ENCODE data around the gene NR6A1. TPM values are rescaled to one million over a fixed set of nuclear protein-coding genes. Genes with fewer than 3 reads are reported as not detected.

Gene NR6A1
- total and polyA plus RNA-seq, 2 of the 8 experiments (the other 6 are each of a cell fraction or from before 2014, with no cell fraction given): 93.2 to 237 TPM

DNA sequence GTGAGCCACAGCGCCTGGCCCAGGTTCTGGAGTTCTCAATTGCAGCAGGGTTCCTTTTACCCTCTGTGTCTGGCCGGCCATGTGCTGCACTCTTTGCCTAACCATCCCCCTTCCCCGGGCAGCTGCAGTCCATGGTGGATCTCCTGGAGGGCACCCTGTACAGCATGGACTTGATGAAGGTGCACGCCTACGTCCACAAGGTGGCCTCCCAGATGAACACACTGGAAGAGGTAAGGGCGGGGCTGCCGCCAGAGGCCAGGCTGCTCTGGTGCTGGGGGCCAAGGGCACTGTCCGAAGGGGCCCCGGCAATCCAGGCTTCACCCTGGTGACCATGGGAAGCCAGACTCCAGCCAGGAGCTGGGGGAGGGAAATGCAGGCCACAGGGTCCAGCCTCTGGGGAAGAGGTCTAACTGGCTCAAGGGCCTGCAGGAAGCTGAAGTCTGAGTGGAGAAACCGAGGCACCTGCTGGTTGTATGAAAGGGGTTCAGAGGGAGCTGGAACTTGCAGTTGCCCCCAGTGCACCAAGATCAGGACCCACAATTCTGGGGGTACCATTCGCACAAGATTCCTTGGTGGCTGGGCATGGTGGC lies 23.9 kb upstream of the NR6A1 start:
- Histone ChIP-seq H4K91ac (replicated peaks; ENCODE audit: insufficient read length, low read length) (no peak overlapping the region), H3K4me3 (ENCODE audit: extremely low read depth in 1 of 4, insufficient read depth in 2 of 4, low read depth in 3 of 4, low read length in 4 of 4) (no peak overlapping the region), H3K79me1 (ENCODE audit: low read depth, low read length) (no peaks in the 10 kb centered on the region), H2BK12ac (ENCODE audit: low read depth, low read length) (no peak overlapping the region), H3K23me2 (ENCODE audit: low read depth, low read length) (no peaks in the 10 kb centered on the region), H4K20me1 (replicated peaks in 1 of 2; ENCODE audit: control insufficient read depth in 1 of 2, insufficient read depth in 2 of 2, low read length in 2 of 2) (no peaks in the 10 kb centered on the region), H4K8ac (ENCODE audit: extremely low read depth, insufficient read depth, low read length) (no peak overlapping the region), H4K5ac (ENCODE audit: insufficient read length, low read depth, low read length) (no peak overlapping the region), H3K4me2 (ENCODE audit: insufficient read depth in 1 of 2, low read depth in 2 of 2, low read length in 2 of 2) (no peak overlapping the region), H3K4ac (replicated peaks; ENCODE audit: insufficient read length, low read depth, low read length) (no peak overlapping the region), H2BK20ac (ENCODE audit: low read length) (no peak overlapping the region), H3K36me3 (ENCODE audit: control insufficient read depth in 2 of 4, insufficient read depth in 4 of 4, low read length in 3 of 4) (no peaks in the 10 kb centered on the region), H3K9ac (replicated peaks in 1 of 4; ENCODE audit: extremely low read depth in 1 of 4, low read depth in 3 of 4, low read length in 3 of 4) (no peak overlapping the region), H3K56ac (replicated peaks; ENCODE audit: insufficient read length, low read depth, low read length) (no peak overlapping the region), H2BK120ac (replicated peaks; ENCODE audit: low read depth, low read length) (no peak overlapping the region), H3K23ac (ENCODE audit: insufficient read length) (no peak overlapping the region), H2AK5ac (ENCODE audit: low read depth, low read length) (no peak overlapping the region), H3K9me3 (ENCODE audit: insufficient read depth in 2 of 2, low read depth in 1 of 2, low read length in 1 of 2) (no peaks in the 10 kb centered on the region), H3K27me3 (replicated peaks in 1 of 4; ENCODE audit: control insufficient read depth in 3 of 4, extremely low read depth in 1 of 4, insufficient read depth in 3 of 4, low read length in 3 of 4) (no peaks in the 10 kb centered on the region), H3K18ac (ENCODE audit: extremely low read depth, low read length) (no peak overlapping the region), H3K14ac (ENCODE audit: insufficient read length) (no peak overlapping the region), H2AFZ (ENCODE audit: low read length) (no peak overlapping the region), H3K4me1 (replicated peaks in 1 of 4; ENCODE audit: control insufficient read depth in 3 of 4, insufficient read depth in 4 of 4, low read length in 3 of 4) (peaks cover 0 to 12% (median 0%) of the 10 kb centered on the region in 4 experiments; a peak in 3 of 7 replicates), H2BK15ac (ENCODE audit: low read length) (no peak overlapping the region), H3K79me2 (ENCODE audit: control insufficient read depth in 1 of 2, insufficient read depth in 2 of 2, low read length in 2 of 2) (no peaks in the 10 kb centered on the region), H2BK5ac (ENCODE audit: low read depth, low read length) (no peak overlapping the region), H3K27ac (ENCODE audit: low read depth, low read length) (no peak overlapping the region)
- DNase-seq (ENCODE audit: low read depth in 1 of 2, low spot score in 2 of 2) (no peak), FAIRE-seq (no peak)
- ChIA-PET POLR2A (ENCODE audit: partially characterized antibody) (interaction anchor here (0.6 to 1.6 kb wide), 3 partner anchors 12 to 62 kb away, joined by 3 to 6 read pairs (median 3); no protein-coding TSS in a partner anchor), CTCF (ENCODE audit: partially characterized antibody) (interaction anchor here (0.8 to 65.2 kb wide), 9 partner anchors 9 to 99 kb away, joined by 3 to 1529 read pairs (median 5); partner anchors contain the start of genes ARPC5L, NR6A1, OLFML2A and RPL35)
- no peak for TF ChIP-seq NANOG (IDR thresholded peaks at IDR 0.05; ENCODE audit: insufficient read depth, low read depth, low read length, poor library complexity, severe bottlenecking)
- TF ChIP-seq EGR1 (IDR thresholded peaks at IDR 0.05; ENCODE audit: borderline replicate concordance, low read depth, low read length): no peak
- TF ChIP-seq, protein P1, sequence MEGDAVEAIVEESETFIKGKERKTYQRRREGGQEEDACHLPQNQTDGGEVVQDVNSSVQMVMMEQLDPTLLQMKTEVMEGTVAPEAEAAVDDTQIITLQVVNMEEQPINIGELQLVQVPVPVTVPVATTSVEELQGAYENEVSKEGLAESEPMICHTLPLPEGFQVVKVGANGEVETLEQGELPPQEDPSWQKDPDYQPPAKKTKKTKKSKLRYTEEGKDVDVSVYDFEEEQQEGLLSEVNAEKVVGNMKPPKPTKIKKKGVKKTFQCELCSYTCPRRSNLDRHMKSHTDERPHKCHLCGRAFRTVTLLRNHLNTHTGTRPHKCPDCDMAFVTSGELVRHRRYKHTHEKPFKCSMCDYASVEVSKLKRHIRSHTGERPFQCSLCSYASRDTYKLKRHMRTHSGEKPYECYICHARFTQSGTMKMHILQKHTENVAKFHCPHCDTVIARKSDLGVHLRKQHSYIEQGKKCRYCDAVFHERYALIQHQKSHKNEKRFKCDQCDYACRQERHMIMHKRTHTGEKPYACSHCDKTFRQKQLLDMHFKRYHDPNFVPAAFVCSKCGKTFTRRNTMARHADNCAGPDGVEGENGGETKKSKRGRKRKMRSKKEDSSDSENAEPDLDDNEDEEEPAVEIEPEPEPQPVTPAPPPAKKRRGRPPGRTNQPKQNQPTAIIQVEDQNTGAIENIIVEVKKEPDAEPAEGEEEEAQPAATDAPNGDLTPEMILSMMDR (IDR thresholded peaks at IDR 0.05; ENCODE audit: control extremely low read depth in 1 of 3, insufficient read depth in 1 of 3, low read depth in 1 of 3, low read length in 3 of 3): peak; percentile 13 to 27 (median 16); a peak in 3 of 4 replicates
- no peak for TF ChIP-seq TAF1 (IDR thresholded peaks at IDR 0.05; ENCODE audit: low read depth, low read length)
- TF ChIP-seq RAD21 (IDR thresholded peaks at IDR 0.05 in 1 of 2, conservative IDR thresholded peaks at IDR 0.05 in 1 of 2; ENCODE audit: low read depth in 2 of 2, low read length in 2 of 2): peak in 1 of 2 experiments; percentile 30; a peak in 1 of 4 replicates
- 89% methylated on average over 11 of the region's 11 CpGs; no CpG with 5 or more reads in 1 of the 2 experiments for WGBS, 2 experiments (ENCODE audit: extremely low coverage in 1 of 2, insufficient coverage in 1 of 2, insufficient read length in 1 of 2, insufficient replicate concordance in 2 of 2, low coverage in 1 of 2, low lambda C conversion rate in 2 of 2, missing lambda C conversion rate in 1 of 2)

Measured in H1 (cell line).